ENCODE results near the gene LIX1.
"Not testable (repeated sequence)": the region's sequence is repeated elsewhere in the genome, so short reads cannot be mapped to it uniquely, and the experiment has no call there.

Gene LIX1

GRCh38 chr5:97141539-97141938 is 872 bp downstream of the LIX1 start:
- no peak for DNase-seq (ENCODE audit: low read depth, low spot score)

GRCh38 chr5:97141031-97141430 is 1.4 kb downstream of the LIX1 start:
- DNase-seq (ENCODE audit: low read depth, low spot score) = no peak

DNA sequence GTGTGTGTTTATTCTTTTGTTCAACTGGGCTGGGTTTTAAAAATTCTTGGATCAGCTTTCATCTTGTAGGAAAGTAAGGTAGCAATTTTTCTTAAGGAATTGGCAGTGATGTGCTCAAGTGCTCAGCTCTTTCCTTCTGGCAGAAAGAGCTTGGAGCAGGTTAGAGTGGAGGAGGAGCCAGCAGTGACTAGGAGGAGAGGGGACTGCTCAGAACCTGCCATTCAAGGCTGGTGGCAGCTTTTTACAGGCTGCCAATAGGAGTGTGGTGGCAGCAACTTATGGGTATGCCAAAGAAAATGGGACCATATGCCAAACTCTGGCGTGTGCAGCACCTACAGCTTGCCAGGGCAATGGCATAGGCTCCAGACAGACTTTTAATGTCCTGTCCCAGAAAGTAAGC is 2.2 kb downstream of the LIX1 start:
- DNase-seq (ENCODE audit: low read depth, low spot score) = not testable (repeated sequence)

DNA sequence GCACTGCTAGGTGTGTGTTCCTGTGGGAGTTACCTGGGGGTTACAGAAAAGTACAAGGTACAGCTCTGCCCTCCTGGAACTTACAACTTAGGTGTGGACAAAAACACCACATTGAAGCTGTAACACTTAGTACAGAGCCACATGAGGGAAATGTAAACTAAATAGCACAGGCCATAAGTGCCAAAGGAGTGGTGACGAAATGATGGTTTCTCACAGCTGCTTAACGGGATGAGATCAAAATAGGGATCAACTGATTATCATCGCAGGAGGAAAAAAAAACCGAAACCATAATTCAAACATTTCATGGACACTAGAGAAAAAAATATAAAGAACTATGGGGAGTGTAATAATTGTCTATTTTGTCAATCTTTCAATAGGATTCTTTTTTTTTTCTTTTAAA is 5.9 kb downstream of the LIX1 start:
- DNase-seq (ENCODE audit: low read depth, low spot score) = no peak

DNA sequence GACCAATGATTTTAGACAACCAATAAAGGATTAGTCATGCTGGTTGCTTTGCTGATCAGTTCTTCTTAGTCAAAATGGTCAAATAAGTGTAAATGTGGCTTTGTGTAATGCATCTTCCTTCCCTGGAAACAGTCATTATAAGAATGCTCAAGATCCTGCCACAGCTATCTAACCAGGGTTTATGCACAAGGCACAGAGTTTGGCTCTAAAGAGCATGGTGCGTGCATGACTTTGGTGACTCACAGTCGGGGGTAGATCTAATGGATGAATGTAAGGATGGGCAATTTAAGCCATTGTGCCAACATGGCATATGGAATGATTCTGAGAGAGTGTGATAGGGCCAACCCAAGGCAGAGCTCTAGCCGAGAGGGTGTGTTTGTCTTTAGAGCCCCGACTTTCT is 6.5 kb downstream of the LIX1 start:
- no peak for DNase-seq (ENCODE audit: low read depth, low spot score)

GRCh38 chr5:97134634-97135033 is 7.8 kb downstream of the LIX1 start:
- no peak for DNase-seq (ENCODE audit: low read depth, low spot score)

GRCh38 chr5:97133101-97133500 is 9.3 kb downstream of the LIX1 start:
- no peak for DNase-seq (ENCODE audit: low read depth, low spot score)

GRCh38 chr5:97131921-97132320 is 10.5 kb downstream of the LIX1 start:
- DNase-seq (ENCODE audit: low read depth, low spot score) = no peak

GRCh38 chr5:97131139-97131710 is 11.2 kb downstream of the LIX1 start:
- DNase-seq (ENCODE audit: low read depth, low spot score) = no peak

DNA sequence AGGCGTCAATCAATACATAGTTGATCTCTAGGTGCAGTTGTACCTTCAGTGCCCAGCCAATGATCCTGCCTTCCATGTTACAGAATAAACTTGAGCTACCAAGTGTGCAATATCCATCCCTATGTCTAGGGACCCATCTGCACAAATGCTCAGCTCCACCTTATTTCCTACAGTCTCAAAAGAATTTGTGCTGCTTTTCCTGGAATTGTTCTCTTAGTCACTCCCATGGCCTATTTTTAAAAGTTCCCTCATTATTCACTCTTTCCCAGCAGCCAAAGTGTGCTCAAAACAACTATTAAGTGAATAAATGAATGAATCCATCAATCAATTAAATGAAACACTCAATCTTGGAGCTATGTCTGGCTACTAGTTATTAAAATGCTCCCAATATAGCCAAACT is 14.7 kb downstream of the LIX1 start:
- no peak for DNase-seq (ENCODE audit: low read depth, low spot score)

- DNase-seq (ENCODE audit: low read depth, low spot score) = no peak
These were observed 17.2 kb downstream of the LIX1 start for GRCh38 chr5:97125125-97125683.

DNA sequence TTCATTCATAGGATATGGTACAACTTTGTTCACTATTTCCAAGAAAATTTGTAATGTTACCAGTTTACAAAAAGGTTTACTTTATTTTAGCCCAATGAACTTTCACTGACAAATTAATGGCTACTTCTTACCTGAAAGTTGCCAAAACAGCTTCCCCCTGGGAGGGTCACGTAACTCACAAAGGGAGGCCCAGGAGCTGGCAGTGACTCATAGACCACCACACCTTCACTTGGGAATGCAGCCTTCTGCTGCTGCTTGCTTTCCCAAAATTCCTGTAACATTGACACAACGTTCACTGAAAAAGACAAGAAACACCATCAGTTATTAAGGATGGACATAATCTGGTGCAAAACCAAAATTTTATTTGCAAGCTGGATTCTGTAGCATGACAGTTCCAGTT is 18.1 kb downstream of the LIX1 start:
- no peak for DNase-seq (ENCODE audit: low read depth, low spot score)

DNA sequence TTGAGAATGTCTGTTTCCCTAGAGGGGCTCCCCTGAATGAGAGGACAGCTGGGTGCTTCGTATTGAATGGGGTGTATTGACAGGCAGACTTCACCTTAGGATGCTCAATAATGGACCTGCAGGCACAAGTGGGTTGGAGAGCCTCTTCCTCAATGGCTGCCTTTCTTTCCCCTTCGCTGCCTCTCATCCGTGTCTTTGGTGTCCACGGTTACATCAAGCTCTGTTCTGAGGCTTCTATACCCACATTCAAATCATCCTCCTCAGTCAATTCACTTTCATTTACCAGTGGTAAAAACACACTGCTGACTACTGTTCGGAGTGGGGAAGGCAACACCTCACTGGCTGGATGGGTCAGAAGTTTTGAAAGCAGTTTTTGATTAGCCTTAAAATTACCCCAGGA is 20.6 kb downstream of the LIX1 start:
- DNase-seq (ENCODE audit: low read depth, low spot score) = no peak

DNA sequence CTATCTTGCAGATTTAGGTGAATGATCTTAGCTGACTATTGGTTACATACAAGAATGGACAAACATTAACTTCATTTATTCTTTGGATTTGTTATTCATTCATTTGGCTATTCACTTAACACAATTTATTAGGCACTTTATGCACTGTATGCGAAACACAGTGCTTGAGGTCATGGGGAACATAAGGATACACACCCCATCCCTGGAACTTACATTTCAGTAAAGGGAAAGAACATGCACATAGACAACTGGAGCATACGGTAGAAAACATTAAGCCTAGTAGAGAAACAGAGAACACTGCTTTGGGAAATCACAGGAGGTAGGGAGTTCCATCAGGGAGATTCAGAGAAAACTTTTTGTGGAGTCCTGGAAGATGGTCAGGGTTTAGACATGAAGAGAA is 22.2 kb downstream of the LIX1 start:
- no peak for DNase-seq (ENCODE audit: low read depth, low spot score)

GRCh38 chr5:97119007-97119390 is 23.4 kb downstream of the LIX1 start:
- no peak for DNase-seq (ENCODE audit: low read depth, low spot score)

DNA sequence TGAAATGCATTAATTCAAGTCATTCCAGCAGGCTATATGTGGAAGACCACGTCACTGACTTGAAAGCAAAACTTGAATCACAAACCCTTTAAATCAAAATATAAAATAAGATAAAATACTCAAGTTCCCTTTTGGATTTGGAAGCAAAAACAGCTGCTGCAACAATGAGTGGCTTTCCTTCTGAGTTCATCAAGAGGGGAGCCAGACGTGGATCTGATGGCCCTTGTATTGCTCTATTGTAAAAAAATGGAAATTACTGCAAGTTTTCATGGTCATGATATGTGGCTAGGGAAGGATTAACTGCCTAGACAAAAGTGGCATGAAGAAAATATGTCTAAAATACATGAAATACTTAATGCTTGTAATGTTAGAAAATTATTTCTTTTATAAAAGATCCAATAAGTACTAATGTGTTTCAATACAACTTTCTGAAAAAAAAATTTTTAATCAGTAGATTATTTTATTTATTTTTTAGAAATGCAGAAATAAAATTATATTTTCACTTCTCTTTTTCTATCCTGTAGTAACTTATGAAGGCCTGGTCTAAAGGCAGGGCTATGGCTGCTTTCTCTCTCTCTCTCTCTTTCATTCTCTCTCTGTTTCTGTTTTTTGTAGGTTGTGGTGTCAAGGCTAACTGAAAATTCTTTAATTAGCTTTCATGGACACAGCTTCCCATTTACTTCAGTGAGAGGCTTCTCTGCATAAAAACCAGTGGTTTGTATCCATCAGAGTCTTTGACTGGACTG is 24.0 kb downstream of the LIX1 start:
- DNase-seq (ENCODE audit: low read depth, low spot score) = no peak

DNA sequence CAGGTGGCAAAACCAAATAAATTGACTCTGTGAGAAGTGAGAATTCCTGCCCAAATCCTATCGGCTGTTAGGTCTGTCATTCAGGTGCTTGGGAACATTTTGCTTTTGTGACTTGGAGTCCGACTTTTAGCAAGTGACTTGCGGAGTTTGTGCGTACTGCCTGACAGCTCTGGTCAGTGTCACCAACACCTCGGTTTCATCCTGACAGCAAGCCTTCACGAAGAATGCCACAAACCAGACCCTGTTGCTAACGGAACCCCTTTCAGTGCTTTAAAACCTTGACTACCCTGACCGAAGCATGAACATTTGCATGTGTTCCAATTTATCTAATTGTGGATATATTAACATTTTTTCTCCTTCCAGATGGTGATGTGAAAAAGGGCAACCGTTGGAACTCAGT is 26.5 kb downstream of the LIX1 start:
- no peak for DNase-seq (ENCODE audit: low read depth, low spot score)

DNA sequence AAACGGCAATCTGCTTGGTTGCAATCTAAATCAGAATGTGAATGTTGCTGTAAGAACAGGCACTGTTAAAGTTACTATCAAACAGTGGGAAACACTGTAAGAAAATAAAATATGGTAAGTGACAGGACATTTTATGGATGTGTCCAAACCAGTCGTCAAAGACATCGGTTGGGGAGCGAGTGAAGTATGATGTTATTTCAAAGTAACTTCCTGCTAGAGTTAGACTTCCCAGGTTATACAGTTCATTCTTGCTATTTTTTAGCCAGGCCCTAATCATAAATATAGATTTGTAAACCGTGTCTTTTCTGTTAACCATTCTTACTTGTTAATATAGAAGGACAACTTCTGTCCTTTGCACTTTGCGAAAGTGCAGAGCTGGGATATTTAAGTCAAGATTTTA is 30.2 kb downstream of the LIX1 start:
- no peak for DNase-seq (ENCODE audit: low read depth, low spot score)

DNA sequence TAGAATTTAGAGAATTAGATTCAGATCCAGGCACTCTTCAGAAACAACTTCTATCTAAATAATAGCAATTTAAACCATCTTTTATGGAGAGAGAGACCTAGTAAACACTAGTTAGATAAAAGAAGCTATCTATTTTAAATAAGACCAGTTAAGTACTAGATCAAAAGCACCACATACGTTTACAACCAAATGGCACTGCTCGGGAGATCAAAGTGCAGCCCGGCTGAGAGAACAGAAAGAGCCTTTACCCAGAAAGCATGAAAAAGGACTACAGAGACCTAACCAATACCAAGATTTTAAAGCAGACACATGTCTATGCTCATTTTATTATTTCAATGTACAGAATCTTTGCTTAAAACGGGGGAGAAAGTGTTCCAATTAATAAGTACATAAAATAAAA is 30.8 kb downstream of the LIX1 start:
- DNase-seq (ENCODE audit: low read depth, low spot score) = no peak

DNA sequence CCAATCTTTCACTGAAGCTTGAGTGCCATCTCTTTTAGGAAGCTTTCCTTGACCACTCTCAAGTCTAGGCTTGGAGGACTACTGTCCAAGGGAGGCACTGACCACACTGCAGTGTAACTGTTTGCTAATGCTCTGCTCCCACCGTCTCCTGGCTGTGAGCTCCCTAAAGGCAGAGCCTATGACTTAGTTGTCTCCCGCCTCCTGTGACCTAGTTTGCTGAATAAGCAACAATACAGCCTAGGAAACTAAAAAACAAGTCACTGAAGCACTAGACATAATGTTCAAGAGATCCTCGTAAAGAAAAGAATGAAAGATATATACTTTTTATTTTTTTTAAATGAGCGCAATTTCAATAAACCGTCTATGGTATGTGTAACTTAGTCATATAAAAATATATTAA is 31.4 kb downstream of the LIX1 start:
- DNase-seq (ENCODE audit: low read depth, low spot score) = no peak

- no peak for DNase-seq (ENCODE audit: low read depth, low spot score)
These were observed 35.1 kb downstream of the LIX1 start for GRCh38 chr5:97107318-97107717.

DNA sequence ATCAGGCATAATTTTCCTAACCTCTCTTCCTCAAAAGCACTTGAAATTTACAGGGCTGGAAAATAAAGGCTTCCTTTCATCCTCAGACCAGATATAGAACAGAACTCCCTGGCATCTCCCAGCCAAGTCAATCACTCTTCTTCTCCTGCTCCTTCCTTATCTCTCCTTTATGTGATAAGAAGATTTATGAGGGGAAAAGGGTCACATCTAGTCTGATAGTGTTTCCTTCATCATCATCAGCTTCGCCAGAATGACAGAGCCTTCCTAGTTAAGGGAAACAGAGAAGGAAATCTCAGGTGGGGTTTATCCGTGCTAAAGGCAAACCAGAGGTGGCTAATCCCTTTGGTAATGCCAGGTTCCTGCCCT is 36.2 kb downstream of the LIX1 start:
- no peak for DNase-seq (ENCODE audit: low read depth, low spot score)

DNA sequence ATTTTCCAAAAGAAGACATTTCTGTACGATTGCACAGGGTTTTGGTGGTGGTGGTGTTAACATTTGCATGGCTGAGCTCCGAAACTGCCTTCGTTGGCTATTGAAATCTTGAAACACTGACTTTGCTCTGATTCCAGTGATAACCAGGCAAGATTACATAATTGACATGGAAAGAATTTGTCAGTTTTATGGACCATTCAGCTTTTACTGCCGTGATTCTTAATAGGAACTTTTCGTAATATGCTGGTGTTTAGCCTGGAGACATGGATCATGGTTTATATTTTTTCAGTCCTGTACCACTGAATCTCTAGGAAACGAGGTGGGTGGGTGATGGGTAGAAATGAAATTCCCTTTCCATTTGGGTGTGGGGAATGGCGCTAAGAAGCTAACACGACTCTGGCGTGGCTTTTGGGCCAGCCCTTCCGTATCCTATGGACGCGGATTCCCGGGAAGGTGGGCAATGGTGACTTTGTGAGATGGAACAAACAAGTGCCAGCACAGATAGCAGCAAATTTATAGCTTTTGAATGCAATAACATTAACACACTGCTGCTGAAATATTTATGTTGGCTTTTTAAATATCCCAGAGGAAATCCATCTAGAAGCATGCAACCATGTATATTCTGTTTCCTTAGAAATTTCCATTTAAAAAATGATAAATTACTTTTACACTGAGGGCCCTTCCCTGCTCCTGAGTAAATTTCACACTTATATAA is 36.8 kb downstream of the LIX1 start:
- no peak for DNase-seq (ENCODE audit: low read depth, low spot score)

Data from smooth muscle cell of the brain vasculature (primary cell).